HEK293T (cell line): Measurements from ENCODE around the gene CSTF3.

Experiments used
- CTCF ChIA-PET: fragments of 350-600 bp; formaldehyde crosslinking; extraction: SDS; loops from one replicate; lab custom pipeline; 2021; ENCODE audit warnings: antibody characterized with exemption, inconsistent platforms; lab: Yijun Ruan, JAX
- POLR2A ChIA-PET: fragments of 350-600 bp; formaldehyde crosslinking; extraction: SDS; loops from one replicate; lab custom pipeline; 2020; ENCODE audit warnings: antibody characterized with exemption, inconsistent platforms; lab: Yijun Ruan, JAX
- DNase-seq: peaks from one replicate; pipeline ENCODE4 v3.0.0; 2012; ENCODE audit warnings: mixed read lengths; ENCODE audit errors: extremely low spot score
- ARNT ChIP-seq: fragments of 450-650 bp; IDR thresholded peaks from 2 replicates; pipeline ENCODE4 v1.6.1; 2017; ENCODE audit warnings: mild to moderate bottlenecking
- BHLHE40 ChIP-seq: fragments of 450-650 bp; IDR thresholded peaks from 2 replicates; pipeline ENCODE4 v1.6.1; 2016; ENCODE audit warnings: mild to moderate bottlenecking, moderate library complexity, borderline replicate concordance
- CTBP1 ChIP-seq: fragments of 450-650 bp; IDR thresholded peaks from 2 replicates; pipeline ENCODE4 v1.6.1; 2016; ENCODE audit warnings: borderline replicate concordance
- ELF4 ChIP-seq: fragments of 450-650 bp; IDR thresholded peaks from 2 replicates; pipeline ENCODE4 v1.6.1; 2017; ENCODE audit warnings: antibody characterized with exemption
- FOXA1 ChIP-seq: fragments of 450-650 bp; IDR thresholded peaks from 2 replicates; pipeline ENCODE4 v1.6.1; 2016; ENCODE audit warnings: mild to moderate bottlenecking
- FOXK2 ChIP-seq: fragments of 450-650 bp; IDR thresholded peaks from 2 replicates; pipeline ENCODE4 v1.6.1; 2016; ENCODE audit warnings: mild to moderate bottlenecking
- FOXM1 ChIP-seq: fragments of 450-650 bp; IDR thresholded peaks from 2 replicates; pipeline ENCODE4 v1.6.1; 2017; ENCODE audit warnings: mild to moderate bottlenecking, borderline replicate concordance
- HDGF ChIP-seq: fragments of 450-650 bp; IDR thresholded peaks from 2 replicates; pipeline ENCODE4 v1.6.1; 2017; ENCODE audit warnings: antibody characterized with exemption, borderline replicate concordance
- L3MBTL2 ChIP-seq: fragments of 450-650 bp; conservative IDR thresholded peaks from 2 replicates; pipeline ENCODE4 v1.6.1; 2016; ENCODE audit warnings: mild to moderate bottlenecking
- LEF1 ChIP-seq: fragments of 450-650 bp; IDR thresholded peaks from 2 replicates; pipeline ENCODE4 v1.6.1; 2017; ENCODE audit warnings: mild to moderate bottlenecking, borderline replicate concordance
- NFRKB ChIP-seq: fragments of 450-650 bp; IDR thresholded peaks from 2 replicates; pipeline ENCODE4 v1.6.1; 2016; ENCODE audit warnings: mild to moderate bottlenecking, moderate library complexity
- SP1 ChIP-seq: fragments of 450-650 bp; IDR thresholded peaks from 2 replicates; pipeline ENCODE4 v1.6.1; 2017
- SUZ12 ChIP-seq: fragments of 450-650 bp; IDR thresholded peaks from 2 replicates; pipeline ENCODE4 v1.6.1; 2016; ENCODE audit warnings: mild to moderate bottlenecking
- TARDBP ChIP-seq: fragments of 450-650 bp; IDR thresholded peaks from 2 replicates; pipeline ENCODE4 v1.6.1; 2016
- ZNF384 ChIP-seq: fragments of 450-650 bp; IDR thresholded peaks from 2 replicates; pipeline ENCODE4 v1.6.1; 2016
- TF ChIP-seq, protein P1 (sequence below): fragments of 450-650 bp; IDR thresholded peaks from 2 replicates; pipeline ENCODE4 v1.6.1; 2016

The CSTF3 gene

DNA sequence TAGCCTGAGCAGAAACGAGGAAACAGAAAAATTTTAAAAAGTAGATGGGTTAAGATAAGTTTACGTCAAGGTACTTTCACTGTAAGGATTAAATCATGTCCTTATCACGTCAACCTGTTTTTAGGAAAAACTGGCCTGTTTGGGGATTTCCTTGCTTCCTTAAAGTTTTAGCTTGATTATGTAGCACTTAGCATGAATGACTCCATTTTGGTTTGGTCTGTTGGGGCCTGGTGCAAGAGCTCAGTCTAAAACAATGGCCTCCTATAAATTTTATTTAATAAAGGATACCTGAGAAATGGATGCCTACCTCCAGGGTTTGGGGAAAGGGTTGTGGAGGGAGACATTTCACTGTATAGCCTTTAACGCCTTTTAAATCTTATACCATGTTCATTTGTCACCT is 33.2 kb upstream of the CSTF3 start:
- no peak for DNase-seq
- CTCF ChIA-PET = interaction anchor here (0.6 kb wide), 1 partner anchor 123 kb away, joined by 3 read pairs; no protein-coding TSS in a partner anchor
- POLR2A ChIA-PET = no interaction called here
- TF ChIP-seq NFRKB = no peak
- no peak for TF ChIP-seq SUZ12
- TF ChIP-seq LEF1 = no peak
- TF ChIP-seq BHLHE40 = no peak
- TF ChIP-seq CTBP1 = no peak
- TF ChIP-seq FOXM1 = no peak
- TF ChIP-seq FOXK2 = no peak
- TF ChIP-seq ARNT = no peak
- TF ChIP-seq ZNF384 = no peak
- TF ChIP-seq ELF4 = no peak

DNA sequence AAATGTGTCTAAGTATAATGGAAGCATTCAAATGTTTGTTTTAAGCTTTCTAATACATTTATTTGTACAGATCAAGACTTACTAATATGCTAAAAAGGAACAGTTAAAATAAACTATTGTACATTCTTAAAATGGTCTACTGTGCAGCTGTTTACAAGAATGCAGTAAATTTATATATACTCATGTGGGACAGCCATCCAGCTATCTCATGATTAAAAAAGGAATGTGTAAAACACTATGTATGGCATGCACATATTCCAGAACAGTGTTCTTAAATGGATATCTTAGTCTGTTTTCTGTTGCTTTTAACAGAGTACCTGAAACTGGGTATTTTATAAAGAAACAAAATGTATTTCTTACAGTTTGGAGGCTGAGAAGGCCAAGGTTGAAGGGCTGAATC is 30.2 kb upstream of the CSTF3 start:
- no peak for DNase-seq
- TF ChIP-seq HDGF = no peak
- TF ChIP-seq BHLHE40 = no peak
- TF ChIP-seq FOXM1 = no peak
- no peak for TF ChIP-seq ELF4
- TF ChIP-seq SP1 = no peak
- no peak for TF ChIP-seq L3MBTL2
- no peak for TF ChIP-seq SUZ12
- TF ChIP-seq FOXA1 = no peak
- TF ChIP-seq, protein P1, sequence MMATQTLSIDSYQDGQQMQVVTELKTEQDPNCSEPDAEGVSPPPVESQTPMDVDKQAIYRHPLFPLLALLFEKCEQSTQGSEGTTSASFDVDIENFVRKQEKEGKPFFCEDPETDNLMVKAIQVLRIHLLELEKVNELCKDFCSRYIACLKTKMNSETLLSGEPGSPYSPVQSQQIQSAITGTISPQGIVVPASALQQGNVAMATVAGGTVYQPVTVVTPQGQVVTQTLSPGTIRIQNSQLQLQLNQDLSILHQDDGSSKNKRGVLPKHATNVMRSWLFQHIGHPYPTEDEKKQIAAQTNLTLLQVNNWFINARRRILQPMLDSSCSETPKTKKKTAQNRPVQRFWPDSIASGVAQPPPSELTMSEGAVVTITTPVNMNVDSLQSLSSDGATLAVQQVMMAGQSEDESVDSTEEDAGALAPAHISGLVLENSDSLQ = no peak
- no peak for TF ChIP-seq ARNT
- no peak for TF ChIP-seq FOXK2
- TF ChIP-seq NFRKB = no peak
- ChIA-PET CTCF (no interaction called here), POLR2A (no interaction called here)

DNA sequence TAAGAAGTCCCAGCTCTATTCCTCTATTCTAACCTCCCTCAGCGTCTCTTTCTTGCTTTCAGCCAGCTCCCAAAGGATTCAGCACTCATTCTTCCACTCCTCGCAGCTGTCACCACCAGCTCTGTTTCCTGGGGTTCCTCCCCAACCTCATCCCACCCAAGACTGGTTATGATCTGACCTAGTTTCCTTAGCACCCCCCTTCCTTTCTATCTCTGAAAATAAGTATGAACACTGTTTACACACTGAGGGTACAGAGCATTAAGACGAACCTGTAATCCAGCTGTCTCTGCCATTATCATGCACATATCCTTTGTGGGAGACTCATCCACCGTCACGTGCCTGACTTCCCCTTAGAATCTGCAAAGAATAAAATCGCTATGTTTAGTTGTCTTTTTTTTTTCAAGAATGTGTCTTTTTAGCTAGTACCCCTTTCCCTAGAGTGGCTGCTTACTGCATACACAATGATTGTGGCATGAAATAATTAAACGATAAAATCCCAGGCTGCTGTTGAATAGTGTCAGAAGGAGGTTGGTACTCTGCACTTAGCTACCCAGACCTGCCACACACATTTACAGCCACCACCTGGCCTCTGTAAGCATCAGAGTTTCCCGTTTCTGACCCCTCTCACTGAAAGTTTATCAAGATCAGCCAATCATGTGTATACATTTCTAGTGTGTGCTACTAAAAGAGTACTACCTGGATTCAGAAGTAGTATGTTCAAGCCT is 26.9 kb upstream of the CSTF3 start:
- no peak for TF ChIP-seq SUZ12
- no peak for TF ChIP-seq BHLHE40
- no peak for TF ChIP-seq FOXK2
- no peak for TF ChIP-seq ELF4
- TF ChIP-seq, protein P1 = no peak
- TF ChIP-seq LEF1 = no peak
- no peak for TF ChIP-seq SP1
- no peak for TF ChIP-seq TARDBP
- no peak for TF ChIP-seq L3MBTL2
- no peak for TF ChIP-seq ARNT
- DNase-seq = no peak
- POLR2A ChIA-PET = interaction anchor here (0.9 kb wide), 1 partner anchor 26 kb away, joined by 3 read pairs; no protein-coding TSS in a partner anchor
- CTCF ChIA-PET = interaction anchor here (0.6 to 0.7 kb wide), 2 partner anchors 11 to 507 kb away, joined by 3 to 4 read pairs; no protein-coding TSS in a partner anchor

DNA sequence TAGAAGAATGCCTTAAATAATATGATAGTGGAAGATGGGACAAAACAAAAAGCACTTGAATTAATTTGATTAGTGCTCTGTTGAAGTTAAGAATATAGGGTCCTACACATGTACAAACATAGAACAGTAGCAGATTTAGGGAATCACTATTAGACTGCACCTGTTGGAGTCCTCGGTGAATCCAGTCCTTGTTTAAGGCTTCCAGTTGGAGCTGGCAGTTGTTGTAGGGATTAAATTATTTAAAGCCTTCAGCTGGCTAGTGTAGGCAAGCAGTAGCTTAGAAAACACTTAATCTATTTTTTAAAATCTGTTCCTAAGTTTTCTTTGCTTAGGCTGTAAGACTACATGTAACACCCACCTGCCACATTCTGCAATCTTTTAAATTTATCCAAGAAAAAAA is 24.5 kb upstream of the CSTF3 start:
- DNase-seq = no peak
- TF ChIP-seq CTBP1 (no peak), ZNF384 (no peak)
- POLR2A ChIA-PET = no interaction called here
- CTCF ChIA-PET = no interaction called here

DNA sequence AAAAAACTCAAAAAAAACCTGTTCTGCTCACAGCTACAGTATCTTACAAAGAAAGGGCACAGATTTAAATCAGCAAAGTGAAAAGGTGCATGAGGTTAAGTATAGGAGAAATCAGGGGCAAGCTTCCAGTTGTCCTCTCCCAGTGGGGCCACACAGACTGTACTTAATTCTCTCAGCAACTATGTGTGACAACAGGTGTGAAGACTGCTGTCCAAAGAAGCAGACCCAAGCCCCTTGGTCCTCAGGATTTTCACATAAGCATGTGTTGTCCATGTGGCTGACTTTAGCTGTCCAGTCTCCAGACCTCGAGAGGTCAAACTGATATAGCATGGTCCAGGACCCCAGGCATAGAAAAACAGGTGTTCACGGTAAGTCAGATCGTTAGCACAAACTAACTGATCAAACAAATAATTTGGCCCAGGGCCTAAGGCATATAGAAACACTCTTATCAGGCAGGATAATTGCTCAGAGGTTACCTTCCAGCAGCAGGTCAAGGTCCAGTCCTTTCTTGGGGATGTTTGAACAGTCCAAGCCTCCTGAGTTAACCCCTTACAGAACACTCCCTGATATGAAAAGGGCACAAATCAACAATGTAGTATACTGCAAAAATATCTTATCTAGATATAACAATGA is 21.1 kb upstream of the CSTF3 start:
- ChIA-PET CTCF (no interaction called here), POLR2A (no interaction called here)
- TF ChIP-seq ELF4 = no peak
- no peak for TF ChIP-seq SP1
- TF ChIP-seq SUZ12 = no peak
- TF ChIP-seq, protein P1 = no peak
- no peak for TF ChIP-seq CTBP1
- DNase-seq = no peak

DNA sequence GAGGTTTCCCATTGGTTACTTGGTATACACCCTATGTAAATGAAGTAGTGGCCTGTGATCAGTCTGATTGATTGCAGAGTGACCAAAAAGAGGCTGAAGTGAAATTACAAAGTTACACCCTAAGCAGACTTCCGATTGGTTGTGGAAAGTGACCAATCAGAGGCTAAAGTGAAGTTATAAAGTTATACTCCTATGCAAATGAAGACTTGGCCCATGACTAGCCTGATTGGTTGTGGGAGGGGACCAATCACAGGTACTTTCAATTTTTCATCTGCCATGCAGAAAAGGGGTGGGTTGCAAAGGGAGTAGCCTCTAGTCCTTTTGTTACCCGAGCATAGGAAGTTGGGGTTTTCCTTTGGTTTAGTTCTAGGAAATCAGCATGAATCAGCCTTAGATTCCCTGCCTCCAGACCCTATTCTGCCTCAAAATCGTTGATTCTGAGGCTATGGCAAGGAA is 18.1 kb upstream of the CSTF3 start:
- DNase-seq = no peak
- TF ChIP-seq FOXM1 (no peak), SUZ12 (no peak), LEF1 (no peak), ZNF384 (no peak), FOXA1 (no peak), ARNT (no peak), SP1 (no peak), ELF4 (no peak), HDGF (no peak), BHLHE40 (no peak), NFRKB (no peak), CTBP1 (no peak)
- TF ChIP-seq, protein P1 = no peak
- POLR2A ChIA-PET = no interaction called here
- CTCF ChIA-PET = interaction anchor here (0.7 kb wide), 1 partner anchor 14 kb away, joined by 3 read pairs; no protein-coding TSS in a partner anchor
